GM21825 (cell line): ENCODE results near the gene RNFT2.
"Not testable (repeated sequence)": the region's sequence is repeated elsewhere in the genome, so short reads cannot be mapped to it uniquely, and the experiment has no call there.

ENCODE experiments used
- ATAC-seq: cut with Tn5 transposase; IDR thresholded peaks from one replicate; pipeline ENCODE4 v1.9.1; 2021; ENCODE audit warnings: mild to moderate bottlenecking, moderate library complexity; ENCODE audit not compliant: unreplicated experiment

The RNFT2 gene

DNA sequence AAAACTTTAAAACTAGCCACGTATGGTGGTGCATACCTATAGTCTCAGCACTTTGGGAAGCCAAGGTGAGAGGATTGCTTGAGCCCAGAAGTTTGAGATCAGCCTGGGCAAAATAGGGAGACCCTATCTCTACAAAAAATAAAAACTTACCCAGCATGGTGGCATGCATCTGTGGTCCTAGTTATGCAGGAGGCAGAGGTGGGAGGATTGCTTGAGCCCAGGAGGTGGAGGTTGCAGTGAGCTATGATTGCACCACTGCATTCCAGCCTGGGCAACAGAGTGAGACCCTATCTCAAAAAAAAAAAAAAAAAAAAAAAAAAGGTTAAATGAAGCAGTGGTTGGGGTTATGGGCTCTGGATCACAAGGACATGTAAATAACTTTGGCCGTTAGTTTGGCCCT is 4.7 kb downstream of the RNFT2 start:
- ATAC-seq = not testable (repeated sequence)

GRCh38 chr12:116744766-116745165 is 6.7 kb downstream of the RNFT2 start:
- ATAC-seq = no peak

GRCh38 chr12:116745554-116745953 is 7.4 kb downstream of the RNFT2 start:
- ATAC-seq = no peak

DNA sequence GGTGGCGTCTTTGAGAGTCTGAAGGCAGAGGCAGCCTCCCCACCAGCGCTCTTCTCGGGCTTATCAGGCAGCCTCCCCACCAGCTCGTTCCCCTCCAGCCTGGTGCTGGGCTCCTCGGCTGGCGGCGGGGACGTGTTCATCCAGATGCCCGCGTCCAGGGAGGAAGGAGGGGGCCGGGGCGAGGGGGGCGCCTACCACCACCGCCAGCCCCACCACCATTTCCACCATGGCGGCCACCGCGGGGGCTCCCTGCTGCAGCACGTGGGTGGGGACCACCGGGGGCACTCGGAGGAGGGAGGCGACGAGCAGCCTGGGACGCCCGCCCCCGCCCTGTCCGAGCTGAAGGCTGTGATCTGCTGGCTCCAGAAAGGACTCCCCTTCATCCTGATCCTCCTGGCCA is 11.8 kb downstream of the RNFT2 start:
- ATAC-seq = no peak

DNA sequence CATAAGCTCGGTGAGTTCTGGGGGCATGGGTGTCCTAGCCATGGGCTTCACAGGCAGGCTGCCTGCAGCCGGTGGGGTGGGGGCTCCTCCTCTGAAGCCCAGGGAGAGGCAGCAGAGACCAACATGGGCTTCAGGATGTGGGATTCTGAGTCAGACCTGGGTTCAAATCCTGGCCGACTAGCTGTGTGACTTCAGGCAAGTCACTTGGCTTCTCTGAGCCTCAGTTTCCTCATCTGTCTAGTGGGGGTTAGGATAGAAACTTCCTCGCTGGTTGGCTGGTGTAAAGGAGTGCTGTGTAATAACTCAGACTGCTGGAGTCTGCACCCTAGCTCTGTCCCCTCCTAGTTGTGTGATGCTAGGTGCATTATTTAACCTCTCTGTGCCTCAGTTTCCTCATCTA is 12.2 kb downstream of the RNFT2 start:
- no peak for ATAC-seq

- ATAC-seq = not testable (repeated sequence)
Observed at GRCh38 chr12:116754097-116754496, 16.0 kb downstream of the RNFT2 start.

GRCh38 chr12:116754783-116755182 is 16.7 kb downstream of the RNFT2 start:
- ATAC-seq = not testable (repeated sequence)

- no peak for ATAC-seq
Observed at GRCh38 chr12:116759783-116760621, 21.9 kb downstream of the RNFT2 start.

GRCh38 chr12:116760622-116761020 is 22.5 kb downstream of the RNFT2 start:
- ATAC-seq = no peak

- no peak for ATAC-seq
Observed at GRCh38 chr12:116761499-116761898, 23.4 kb downstream of the RNFT2 start.

DNA sequence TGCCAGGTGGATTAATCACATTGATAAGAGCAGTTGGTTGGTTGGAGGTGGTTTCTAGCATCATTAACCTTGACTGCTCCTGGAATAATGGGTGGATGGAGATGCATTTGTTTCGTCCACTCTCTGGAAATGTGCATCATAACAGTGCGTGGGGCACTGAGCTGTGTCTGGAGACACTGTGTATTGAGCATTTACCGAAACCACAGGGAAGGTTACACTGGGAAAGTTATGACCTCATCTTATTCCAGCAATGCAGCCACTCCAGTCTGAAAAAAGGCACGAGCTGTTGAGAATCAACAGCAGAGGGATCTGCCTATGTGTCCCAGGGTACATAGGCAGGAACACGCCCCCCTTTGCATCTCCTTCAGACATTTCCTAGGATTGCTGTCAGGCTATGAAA is 27.2 kb downstream of the RNFT2 start:
- no peak for ATAC-seq

- no peak for ATAC-seq
Observed at GRCh38 chr12:116766285-116766684, 28.2 kb downstream of the RNFT2 start.

- ATAC-seq = no peak
Observed at GRCh38 chr12:116766746-116767145, 28.6 kb downstream of the RNFT2 start.

DNA sequence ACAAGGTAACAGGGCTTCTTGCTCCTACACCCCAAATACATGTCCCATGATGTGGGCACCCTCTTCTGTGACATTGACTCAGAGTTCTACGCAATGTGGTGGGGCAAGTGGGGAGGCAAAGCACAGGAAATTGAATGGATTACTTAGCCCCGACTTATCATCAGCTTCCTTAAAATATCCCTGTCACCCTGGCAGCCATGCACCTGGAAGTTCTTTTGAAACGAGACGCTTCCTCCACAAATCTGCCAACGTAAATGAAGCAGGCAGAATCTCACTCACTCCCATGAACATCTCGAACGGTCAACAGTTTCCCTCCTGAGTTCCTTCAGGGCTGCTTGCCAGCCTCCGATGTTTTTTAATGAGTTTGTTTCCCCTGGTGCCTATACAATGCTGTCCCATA is 33.5 kb downstream of the RNFT2 start:
- ATAC-seq = no peak

DNA sequence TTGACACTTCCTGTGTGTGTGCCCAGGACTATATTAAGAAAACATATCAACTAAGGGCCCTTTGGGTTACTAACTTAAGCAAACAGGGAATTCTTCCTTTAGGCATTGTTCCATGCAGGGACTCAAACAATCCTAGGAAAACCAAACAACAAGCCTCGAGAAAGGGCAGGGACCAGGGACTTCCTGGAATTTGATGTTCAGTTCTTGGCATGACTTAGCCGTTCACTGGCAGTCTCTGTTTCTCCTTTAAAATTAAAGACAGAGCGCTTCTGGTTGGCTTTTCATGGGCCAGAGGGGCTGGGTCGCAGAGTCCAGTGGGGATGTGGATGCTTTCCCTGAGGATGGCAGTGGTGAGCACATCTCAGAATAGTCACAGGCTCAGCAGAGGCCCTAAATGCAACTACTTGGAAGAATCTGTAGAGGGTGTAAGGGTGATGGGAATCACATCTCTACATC is 35.2 kb downstream of the RNFT2 start:
- no peak for ATAC-seq

GRCh38 chr12:116774020-116774419 is 35.9 kb downstream of the RNFT2 start:
- no peak for ATAC-seq

- ATAC-seq = no peak
Observed at GRCh38 chr12:116777245-116777644, 39.1 kb downstream of the RNFT2 start.

GRCh38 chr12:116779597-116779996 is 41.5 kb downstream of the RNFT2 start:
- no peak for ATAC-seq

DNA sequence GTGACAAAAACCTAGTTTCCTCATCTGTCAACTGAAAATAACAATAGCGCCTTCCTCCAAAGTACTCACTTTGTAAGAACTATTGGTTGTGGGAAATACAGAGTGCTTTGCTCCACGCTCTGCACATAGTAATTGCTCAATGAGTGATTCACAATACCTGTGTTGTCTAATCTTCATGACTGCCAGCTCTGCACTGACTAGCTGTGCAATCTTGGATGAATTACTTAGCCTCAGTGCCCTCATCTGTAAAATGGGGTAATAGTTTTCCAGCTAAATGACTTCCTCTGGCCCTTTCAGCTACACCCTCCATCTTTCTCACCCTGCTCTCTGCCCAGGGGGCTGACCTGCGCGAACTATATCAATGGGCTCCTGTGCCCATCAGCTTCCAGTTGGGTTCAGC is 42.8 kb downstream of the RNFT2 start:
- no peak for ATAC-seq

DNA sequence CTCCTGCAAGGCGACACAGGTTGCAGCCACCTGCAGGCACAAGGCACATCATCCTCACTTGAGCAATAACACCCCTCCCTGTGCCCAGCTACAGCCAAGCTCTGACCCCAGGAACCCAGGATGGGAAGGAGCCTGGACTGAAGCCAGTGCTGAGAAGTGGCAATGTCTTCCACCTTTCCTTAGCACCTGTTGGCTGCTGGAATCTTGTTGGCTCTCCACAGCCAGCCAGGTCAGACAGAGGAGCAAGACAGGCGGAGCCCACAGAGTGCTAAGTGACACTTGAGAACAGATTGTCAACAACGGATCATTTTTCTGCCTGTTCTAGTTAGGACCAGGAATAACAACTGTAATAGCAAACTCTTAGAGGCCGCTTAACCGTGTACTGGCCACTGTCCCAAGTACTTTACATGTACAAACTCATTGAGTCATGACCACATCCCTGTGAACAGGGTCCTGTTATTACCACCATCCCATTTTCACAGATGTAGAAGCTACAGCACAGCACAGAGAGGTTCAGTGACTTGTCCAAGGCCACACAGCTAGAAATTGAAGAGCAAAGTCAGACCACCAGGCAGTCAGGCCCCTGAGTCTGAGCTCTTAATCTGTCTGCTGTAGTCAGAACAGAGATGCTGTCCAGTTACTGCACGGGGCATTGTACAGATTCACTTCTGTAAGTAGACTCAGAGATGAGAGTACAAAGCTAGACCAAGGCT is 45.6 kb downstream of the RNFT2 start:
- ATAC-seq = no peak

DNA sequence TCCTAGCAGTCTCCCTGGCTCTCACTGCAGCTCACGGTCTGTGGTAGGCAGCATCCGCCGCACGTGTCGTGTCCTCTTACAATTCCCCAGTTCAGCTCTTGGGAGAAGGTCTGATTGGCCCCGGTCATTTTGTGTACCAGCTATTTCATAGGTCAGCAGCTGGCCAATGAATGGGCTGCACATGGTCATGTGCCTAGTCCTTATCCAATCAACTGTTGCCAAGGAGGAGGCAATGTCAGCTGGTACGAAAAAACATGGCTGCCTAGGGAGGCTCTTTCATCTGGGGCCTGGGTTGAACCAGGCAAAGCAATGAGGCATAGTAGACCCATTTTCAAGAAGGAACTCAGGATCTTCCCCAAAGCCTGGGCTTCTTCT is 46.1 kb downstream of the RNFT2 start:
- no peak for ATAC-seq

GRCh38 chr12:116789562-116789961 is 51.4 kb downstream of the RNFT2 start:
- ATAC-seq = not testable (repeated sequence)
